ENCODE data around the gene DLG5. TPM values are rescaled to one million over a fixed set of nuclear protein-coding genes. Genes with fewer than 3 reads are reported as not detected.

The DLG5 gene
- total and polyA plus RNA-seq, 2 donors (not counting 1 experiment from before 2014, with no cell fraction given) = 0.51 to 0.54 TPM

DNA sequence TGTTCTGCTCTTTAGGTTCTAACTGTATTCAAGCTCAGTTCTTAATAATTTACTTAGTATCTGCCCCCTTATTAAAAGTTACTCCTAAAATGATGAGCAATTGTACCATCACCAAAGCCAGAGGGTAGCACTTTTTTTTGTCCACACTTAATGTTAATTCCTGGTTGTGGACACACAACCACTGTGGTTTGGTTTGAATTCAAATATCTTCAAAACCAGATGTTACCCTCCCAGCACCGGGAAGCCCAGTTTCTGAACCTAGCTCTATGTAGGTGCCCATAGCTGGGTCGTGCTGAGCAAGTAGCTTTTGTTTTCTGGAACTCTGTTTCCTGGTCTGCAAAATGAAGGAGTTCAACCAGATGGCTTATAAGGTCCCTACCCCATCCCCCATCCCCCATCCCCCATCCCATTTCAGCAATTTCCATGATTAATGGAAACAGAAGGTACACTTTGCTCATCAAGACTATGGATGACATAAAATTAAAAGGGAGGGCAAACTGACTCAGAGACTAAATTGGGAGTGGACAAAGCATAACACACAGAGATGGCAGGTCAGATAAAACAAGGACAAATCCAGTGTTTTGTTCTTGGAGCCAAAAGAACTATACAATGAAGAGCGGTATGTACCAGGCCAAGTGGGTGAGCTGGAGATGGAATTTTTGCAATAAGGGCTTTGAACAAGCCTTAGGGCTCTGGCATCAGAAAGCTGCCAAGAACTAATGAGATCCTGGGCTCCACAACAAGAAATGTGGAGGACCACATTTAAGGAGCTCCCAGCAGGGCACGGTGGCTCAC, 56.7 kb downstream of the DLG5 start:
- H3K4me1 Mint-ChIP-seq = peaks cover 20% of the 10 kb centered on the region
- no peaks in the 10 kb centered on the region for H3K27me3 Mint-ChIP-seq
- intact Hi-C loops (cut with micrococcal nuclease) = loop anchor here (10.0 kb wide), 1 partner anchor 435 kb away; no protein-coding TSS in a partner anchor
- Histone ChIP-seq H2AFZ (ENCODE audit: insufficient read depth, low read depth, low read length, poor library complexity, severe bottlenecking) (no peak overlapping the region), H3K4me1 (ENCODE audit: control insufficient read depth in 2 of 2, insufficient read depth in 2 of 2, low read length in 2 of 2) (peaks cover 13 to 21% of the 10 kb centered on the region in 2 donors), H3K9ac (ENCODE audit: low read length) (no peak overlapping the region), H3K9me3 (ENCODE audit: control extremely low read depth in 1 of 3, control insufficient read depth in 2 of 3, insufficient read depth in 1 of 3, low read length in 2 of 3) (no peaks in the 10 kb centered on the region), H3K4me2 (replicated peaks; ENCODE audit: low read depth, low read length, poor library complexity, severe bottlenecking) (no peak overlapping the region), H3K27ac (ENCODE audit: low read length in 2 of 2) (no peak overlapping the region), H3K27me3 (replicated peaks in 1 of 4; ENCODE audit: control extremely low read depth in 1 of 4, control insufficient read depth in 3 of 4, insufficient read depth in 4 of 4, low read length in 3 of 4) (no peaks in the 10 kb centered on the region), H4K20me1 (ENCODE audit: control insufficient read depth, insufficient read depth, low read length, poor library complexity, severe bottlenecking) (no peaks in the 10 kb centered on the region), H3K79me2 (ENCODE audit: control insufficient read depth, insufficient read depth, low read length) (no peaks in the 10 kb centered on the region), H3K4me3 (ENCODE audit: control extremely low read depth in 1 of 5, extremely low read depth in 1 of 5, insufficient read depth in 1 of 5, low read depth in 2 of 5, low read length in 4 of 5) (no peak overlapping the region), H3K36me3 (replicated peaks in 1 of 2; ENCODE audit: control extremely low read depth in 1 of 2, control insufficient read depth in 1 of 2, extremely low read depth in 1 of 2, insufficient read depth in 2 of 2, low read length in 1 of 2) (no peaks in the 10 kb centered on the region)
- ATAC-seq (ENCODE audit: low read depth) (no peak), DNase-seq (no peak)
- CTCF ChIA-PET = no interaction called here
- no peak for TF ChIP-seq EZH2 (IDR thresholded peaks at IDR 0.05; ENCODE audit: borderline replicate concordance, insufficient read depth, low read depth, low read length, poor library complexity, severe bottlenecking)
- TF ChIP-seq, protein P1, sequence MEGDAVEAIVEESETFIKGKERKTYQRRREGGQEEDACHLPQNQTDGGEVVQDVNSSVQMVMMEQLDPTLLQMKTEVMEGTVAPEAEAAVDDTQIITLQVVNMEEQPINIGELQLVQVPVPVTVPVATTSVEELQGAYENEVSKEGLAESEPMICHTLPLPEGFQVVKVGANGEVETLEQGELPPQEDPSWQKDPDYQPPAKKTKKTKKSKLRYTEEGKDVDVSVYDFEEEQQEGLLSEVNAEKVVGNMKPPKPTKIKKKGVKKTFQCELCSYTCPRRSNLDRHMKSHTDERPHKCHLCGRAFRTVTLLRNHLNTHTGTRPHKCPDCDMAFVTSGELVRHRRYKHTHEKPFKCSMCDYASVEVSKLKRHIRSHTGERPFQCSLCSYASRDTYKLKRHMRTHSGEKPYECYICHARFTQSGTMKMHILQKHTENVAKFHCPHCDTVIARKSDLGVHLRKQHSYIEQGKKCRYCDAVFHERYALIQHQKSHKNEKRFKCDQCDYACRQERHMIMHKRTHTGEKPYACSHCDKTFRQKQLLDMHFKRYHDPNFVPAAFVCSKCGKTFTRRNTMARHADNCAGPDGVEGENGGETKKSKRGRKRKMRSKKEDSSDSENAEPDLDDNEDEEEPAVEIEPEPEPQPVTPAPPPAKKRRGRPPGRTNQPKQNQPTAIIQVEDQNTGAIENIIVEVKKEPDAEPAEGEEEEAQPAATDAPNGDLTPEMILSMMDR (IDR thresholded peaks at IDR 0.05) = no peak
- POLR2A ChIA-PET = no interaction called here
- WGBS (ENCODE audit: insufficient coverage) = 90% methylated on average over 4 of the region's 4 CpGs
- H3K4me3 Mint-ChIP-seq = no peak overlapping the region
- no peak overlapping the region for H3K27ac Mint-ChIP-seq
- H3K9me3 Mint-ChIP-seq (ENCODE audit: insufficient read depth) = no peaks in the 10 kb centered on the region

DNA sequence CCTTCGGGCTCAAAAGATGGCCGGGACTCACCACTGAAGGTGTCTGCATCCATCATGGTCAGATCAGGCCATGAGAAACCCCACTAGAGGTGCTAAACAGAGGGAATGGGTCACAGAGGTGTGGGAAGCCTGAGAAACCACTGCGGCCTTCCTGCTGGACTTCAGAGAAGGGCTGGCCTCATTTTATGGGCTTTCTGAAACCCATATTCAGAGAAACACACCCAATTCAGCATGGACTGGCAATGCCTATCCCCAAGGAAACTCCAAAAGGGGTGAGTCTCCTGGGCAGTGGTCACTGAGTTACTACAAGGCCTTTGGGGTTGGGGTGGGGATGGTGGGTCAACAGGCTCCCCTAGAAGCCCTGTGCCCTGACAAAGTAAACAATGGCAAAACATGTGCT, 58.0 kb downstream of the DLG5 start:
- DNase-seq (no peak), ATAC-seq (ENCODE audit: low read depth) (no peak)
- Histone ChIP-seq H3K4me3 (ENCODE audit: control extremely low read depth in 1 of 5, extremely low read depth in 1 of 5, insufficient read depth in 1 of 5, low read depth in 2 of 5, low read length in 4 of 5) (no peak overlapping the region), H3K27me3 (replicated peaks in 1 of 4; ENCODE audit: control extremely low read depth in 1 of 4, control insufficient read depth in 3 of 4, insufficient read depth in 4 of 4, low read length in 3 of 4) (no peaks in the 10 kb centered on the region), H3K27ac (ENCODE audit: low read length in 2 of 2) (no peak overlapping the region), H4K20me1 (ENCODE audit: control insufficient read depth, insufficient read depth, low read length, poor library complexity, severe bottlenecking) (no peaks in the 10 kb centered on the region), H2AFZ (ENCODE audit: insufficient read depth, low read depth, low read length, poor library complexity, severe bottlenecking) (no peak overlapping the region), H3K79me2 (ENCODE audit: control insufficient read depth, insufficient read depth, low read length) (no peaks in the 10 kb centered on the region), H3K4me2 (replicated peaks; ENCODE audit: low read depth, low read length, poor library complexity, severe bottlenecking) (no peak overlapping the region), H3K36me3 (replicated peaks in 1 of 2; ENCODE audit: control extremely low read depth in 1 of 2, control insufficient read depth in 1 of 2, extremely low read depth in 1 of 2, insufficient read depth in 2 of 2, low read length in 1 of 2) (no peaks in the 10 kb centered on the region), H3K9ac (ENCODE audit: low read length) (no peak overlapping the region), H3K4me1 (ENCODE audit: control insufficient read depth in 2 of 2, insufficient read depth in 2 of 2, low read length in 2 of 2) (peaks cover 5 to 9% of the 10 kb centered on the region in 2 donors), H3K9me3 (ENCODE audit: control extremely low read depth in 1 of 3, control insufficient read depth in 2 of 3, insufficient read depth in 1 of 3, low read length in 2 of 3) (no peaks in the 10 kb centered on the region)
- no peaks in the 10 kb centered on the region for H3K9me3 Mint-ChIP-seq (ENCODE audit: insufficient read depth)
- intact Hi-C loops (cut with micrococcal nuclease) = no loop called here
- 100% methylated on average over 2 of the region's 3 CpGs for WGBS (ENCODE audit: insufficient coverage)
- ChIA-PET POLR2A (no interaction called here), CTCF (interaction anchor here (1.0 kb wide), 1 partner anchor 32 kb away, joined by 3 read pairs; no protein-coding TSS in a partner anchor)
- no peaks in the 10 kb centered on the region for H3K27me3 Mint-ChIP-seq
- H3K27ac Mint-ChIP-seq = no peak overlapping the region
- H3K4me3 Mint-ChIP-seq = no peak overlapping the region
- peaks cover 7% of the 10 kb centered on the region for H3K4me1 Mint-ChIP-seq
- no peak for TF ChIP-seq EZH2 (IDR thresholded peaks at IDR 0.05; ENCODE audit: borderline replicate concordance, insufficient read depth, low read depth, low read length, poor library complexity, severe bottlenecking)
- TF ChIP-seq, protein P1 (IDR thresholded peaks at IDR 0.05) = no peak
